Neural progenitor cell (in vitro differentiated cells): ENCODE results near the gene IFRD1. TPM values are rescaled to one million over a fixed set of nuclear protein-coding genes. Genes with fewer than 3 reads are reported as not detected.

Experiments used
- DNase-seq: peaks from one replicate; pipeline ENCODE4 v3.0.0-alpha.2; 2016; ENCODE audit warnings: low spot score
- H2AFZ ChIP-seq: fragments of 200-600 bp; sonication (generic); replicated peaks from 2 replicates; pipeline ENCODE4 v1.6.1; 2016; ENCODE audit warnings: antibody characterized with exemption
- H3F3A ChIP-seq: fragments of 200-600 bp; sonication (generic); 2 replicates; pipeline ENCODE4 v1.6.1; 2016; ENCODE audit warnings: antibody characterized with exemption, low read depth
- H3K27ac ChIP-seq: fragments of 200-600 bp; sonication (generic); 2 replicates; pipeline ENCODE4 v1.5.1; 2016; ENCODE audit warnings: mild to moderate bottlenecking
- H3K27me3 ChIP-seq: fragments of 200-600 bp; sonication (generic); 2 replicates; pipeline ENCODE4 v1.6.1; 2016; ENCODE audit warnings: mild to moderate bottlenecking, moderate library complexity
- H3K36me3 ChIP-seq: fragments of 200-600 bp; sonication (generic); 2 replicates; pipeline ENCODE4 v1.5.1; 2016
- H3K4me1 ChIP-seq: fragments of 200-600 bp; sonication (generic); 2 replicates; pipeline ENCODE4 v1.6.1; 2016; ENCODE audit warnings: mixed run types
- H3K4me2 ChIP-seq: fragments of 200-600 bp; sonication (generic); 2 replicates; pipeline ENCODE4 v1.6.1; 2016
- H3K4me3 ChIP-seq: fragments of 200-600 bp; sonication (generic); 2 replicates; pipeline ENCODE4 v1.5.1; 2016
- H3K79me2 ChIP-seq: fragments of 200-600 bp; sonication (generic); 2 replicates; pipeline ENCODE4 v1.6.1; 2016; ENCODE audit warnings: low read depth
- H3K9ac ChIP-seq: fragments of 200-600 bp; sonication (generic); 2 replicates; pipeline ENCODE4 v1.6.1; 2016
- H3K9me3 ChIP-seq: fragments of 200-600 bp; sonication (generic); 2 replicates; pipeline ENCODE4 v1.5.1; 2016; ENCODE audit warnings: low read depth
- H4K20me1 ChIP-seq: fragments of 200-600 bp; sonication (generic); 2 replicates; pipeline ENCODE4 v1.6.1; 2016; ENCODE audit warnings: low read depth
- H3K27ac Mint-ChIP-seq: 3 replicates; pipeline ENCODE4 v1.8.0; 2021; ENCODE audit warnings: mixed read lengths
- H3K27me3 Mint-ChIP-seq: 2 replicates; pipeline ENCODE4 v1.8.0; 2022; ENCODE audit warnings: low read depth, mild to moderate bottlenecking, inconsistent platforms, moderate library complexity, mixed read lengths; ENCODE audit not compliant: insufficient read depth
- H3K36me3 Mint-ChIP-seq: 3 replicates; pipeline ENCODE4 v1.8.0; 2021; ENCODE audit warnings: mixed read lengths
- H3K4me1 Mint-ChIP-seq: 3 replicates; pipeline ENCODE4 v1.8.0; 2021; ENCODE audit warnings: mixed read lengths
- H3K4me3 Mint-ChIP-seq: 3 replicates; pipeline ENCODE4 v1.8.0; 2021; ENCODE audit warnings: mild to moderate bottlenecking, moderate library complexity, mixed read lengths
- H3K9me3 Mint-ChIP-seq: 3 replicates; pipeline ENCODE4 v1.8.0; 2020; ENCODE audit warnings: mixed read lengths
- EZH2 ChIP-seq: fragments of 200-600 bp; sonication (generic); IDR thresholded peaks from 2 replicates; pipeline ENCODE4 v1.6.1; 2017; ENCODE audit warnings: antibody characterized with exemption, mild to moderate bottlenecking, moderate library complexity
- EZH2phosphoT487 ChIP-seq: fragments of 200-600 bp; sonication (generic); IDR thresholded peaks from 2 replicates; pipeline ENCODE4 v1.6.1; 2017; ENCODE audit warnings: antibody characterized with exemption
- total RNA-seq: library from RNA; depleted of rRNA; stranded (reverse); fragments of >200 nt; gene quantifications from 2 replicates; pipeline ENCODE4 v1.2.3, GENCODE V29; 2015; ENCODE audit warnings: low replicate concordance
- TF ChIP-seq, protein P1 (sequence below): fragments of 200-600 bp; sonication (generic); IDR thresholded peaks from 2 replicates; pipeline ENCODE4 v1.5.1; 2017; ENCODE audit warnings: antibody characterized with exemption, mild to moderate bottlenecking

Gene IFRD1
- total RNA-seq, 1 donor from 2014 or later: 110 TPM

DNA sequence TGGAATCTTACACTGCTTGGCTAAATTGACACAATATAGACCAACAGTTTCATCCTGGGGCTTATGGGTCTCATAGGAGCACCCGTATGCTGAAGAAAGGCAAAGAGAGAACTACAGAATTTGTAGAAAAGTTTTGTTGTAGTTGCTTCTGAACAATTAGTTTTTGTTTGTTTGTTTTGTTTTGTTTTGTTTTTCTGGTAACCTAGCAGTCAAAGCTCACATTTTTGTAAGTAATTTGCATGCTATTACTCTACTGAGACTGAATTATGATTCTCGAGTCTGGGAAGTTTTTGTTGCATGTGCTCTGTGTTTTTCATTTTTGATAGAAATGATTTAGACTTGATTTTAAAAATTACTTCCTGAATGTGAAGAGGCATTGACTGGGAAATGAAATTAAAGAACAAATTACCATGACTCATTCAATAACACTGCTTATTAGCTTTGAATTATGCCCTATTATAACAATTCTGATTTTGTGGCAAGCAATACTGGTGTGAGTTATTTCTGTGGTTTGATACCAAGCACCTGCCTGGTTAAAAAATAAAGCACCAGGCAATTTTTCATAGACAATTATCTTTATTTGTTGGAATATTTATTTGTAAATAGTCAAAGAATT is 31.0 kb downstream of the IFRD1 start:
- H3K9me3 Mint-ChIP-seq: no peaks in the 10 kb centered on the region
- no peak overlapping the region for H3K4me2 ChIP-seq

GRCh38 chr7:112481833-112482670 is 31.8 kb downstream of the IFRD1 start:
- Mint-ChIP-seq H3K27ac (no peak overlapping the region), H3K9me3 (no peaks in the 10 kb centered on the region), H3K4me3 (no peak overlapping the region), H3K36me3 (peaks cover 5% of the 10 kb centered on the region), H3K4me1 (no peaks in the 10 kb centered on the region), H3K27me3 (no peaks in the 10 kb centered on the region)
- Histone ChIP-seq H3K79me2 (no peaks in the 10 kb centered on the region), H4K20me1 (no peaks in the 10 kb centered on the region), H3K4me2 (no peak overlapping the region), H3K4me1 (peaks cover 13% of the 10 kb centered on the region), H3K4me3 (no peak overlapping the region), H3K27ac (no peak overlapping the region), H3K9me3 (no peaks in the 10 kb centered on the region), H2AFZ (no peak overlapping the region), H3K9ac (no peak overlapping the region), H3K36me3 (no peaks in the 10 kb centered on the region), H3K27me3 (no peaks in the 10 kb centered on the region), H3F3A (peaks cover 11% of the 10 kb centered on the region)
- no peak for DNase-seq
- TF ChIP-seq, protein P1, sequence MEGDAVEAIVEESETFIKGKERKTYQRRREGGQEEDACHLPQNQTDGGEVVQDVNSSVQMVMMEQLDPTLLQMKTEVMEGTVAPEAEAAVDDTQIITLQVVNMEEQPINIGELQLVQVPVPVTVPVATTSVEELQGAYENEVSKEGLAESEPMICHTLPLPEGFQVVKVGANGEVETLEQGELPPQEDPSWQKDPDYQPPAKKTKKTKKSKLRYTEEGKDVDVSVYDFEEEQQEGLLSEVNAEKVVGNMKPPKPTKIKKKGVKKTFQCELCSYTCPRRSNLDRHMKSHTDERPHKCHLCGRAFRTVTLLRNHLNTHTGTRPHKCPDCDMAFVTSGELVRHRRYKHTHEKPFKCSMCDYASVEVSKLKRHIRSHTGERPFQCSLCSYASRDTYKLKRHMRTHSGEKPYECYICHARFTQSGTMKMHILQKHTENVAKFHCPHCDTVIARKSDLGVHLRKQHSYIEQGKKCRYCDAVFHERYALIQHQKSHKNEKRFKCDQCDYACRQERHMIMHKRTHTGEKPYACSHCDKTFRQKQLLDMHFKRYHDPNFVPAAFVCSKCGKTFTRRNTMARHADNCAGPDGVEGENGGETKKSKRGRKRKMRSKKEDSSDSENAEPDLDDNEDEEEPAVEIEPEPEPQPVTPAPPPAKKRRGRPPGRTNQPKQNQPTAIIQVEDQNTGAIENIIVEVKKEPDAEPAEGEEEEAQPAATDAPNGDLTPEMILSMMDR: no peak
- no peak for TF ChIP-seq EZH2phosphoT487

More for the DNA sequence above, 31.0 kb downstream of the IFRD1 start:
- no peaks in the 10 kb centered on the region for H4K20me1 ChIP-seq
- no peak overlapping the region for H3K4me3 ChIP-seq
- H3K9me3 ChIP-seq: no peaks in the 10 kb centered on the region
- no peaks in the 10 kb centered on the region for H3K36me3 ChIP-seq
- Mint-ChIP-seq H3K36me3 (peaks cover 9% of the 10 kb centered on the region), H3K27ac (no peak overlapping the region), H3K4me3 (no peak overlapping the region), H3K27me3 (no peaks in the 10 kb centered on the region), H3K4me1 (no peaks in the 10 kb centered on the region)
- H3F3A ChIP-seq: peaks cover 11% of the 10 kb centered on the region
- TF ChIP-seq, protein P1: no peak
- no peak for TF ChIP-seq EZH2
- no peak for TF ChIP-seq EZH2phosphoT487
- H2AFZ ChIP-seq: no peak overlapping the region
- H3K79me2 ChIP-seq: no peaks in the 10 kb centered on the region
- peaks cover 13% of the 10 kb centered on the region for H3K4me1 ChIP-seq
- no peak overlapping the region for H3K9ac ChIP-seq
- no peak overlapping the region for H3K27ac ChIP-seq
- H3K27me3 ChIP-seq: no peaks in the 10 kb centered on the region
- DNase-seq: no peak

DNA sequence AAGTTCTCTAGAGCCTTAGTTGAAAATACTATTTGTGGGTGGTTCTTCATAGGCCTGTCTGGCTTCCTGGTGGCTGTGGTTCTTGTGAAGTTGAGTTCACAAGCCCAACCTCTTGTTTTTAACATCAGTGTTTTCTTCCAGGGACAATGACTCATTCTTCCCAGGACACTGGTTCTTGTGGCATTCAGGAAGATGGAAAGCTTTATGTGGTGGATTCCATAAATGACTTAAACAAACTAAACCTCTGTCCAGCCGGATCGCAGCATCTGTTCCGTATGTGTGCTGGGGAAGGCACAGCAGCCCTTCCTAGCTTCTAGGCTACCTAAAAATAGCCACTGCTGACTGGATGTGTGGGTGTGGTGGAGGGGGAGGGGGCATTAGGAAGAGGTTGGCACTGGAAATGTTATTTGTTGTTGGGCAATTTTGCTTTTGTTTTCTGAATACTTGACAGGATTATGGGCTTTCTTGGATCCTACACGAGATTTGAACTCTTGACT is 34.5 kb downstream of the IFRD1 start:
- Histone ChIP-seq H3K4me3 (no peak overlapping the region), H3K4me2 (no peak overlapping the region), H3F3A (peaks cover 11% of the 10 kb centered on the region), H3K36me3 (no peaks in the 10 kb centered on the region), H2AFZ (no peak overlapping the region), H4K20me1 (no peaks in the 10 kb centered on the region), H3K79me2 (no peaks in the 10 kb centered on the region), H3K4me1 (peaks cover 13% of the 10 kb centered on the region), H3K9me3 (no peaks in the 10 kb centered on the region), H3K9ac (no peak overlapping the region), H3K27ac (no peak overlapping the region), H3K27me3 (no peaks in the 10 kb centered on the region)
- Mint-ChIP-seq H3K4me1 (no peaks in the 10 kb centered on the region), H3K36me3 (no peaks in the 10 kb centered on the region), H3K27ac (no peak overlapping the region), H3K9me3 (no peaks in the 10 kb centered on the region), H3K4me3 (no peak overlapping the region), H3K27me3 (no peaks in the 10 kb centered on the region)
- no peak for DNase-seq
- TF ChIP-seq EZH2phosphoT487: no peak
- TF ChIP-seq, protein P1: no peak
- TF ChIP-seq EZH2: no peak
